NB4 (cell line): Measurements from ENCODE around the gene PRRC2B.
"Not testable (repeated sequence)": the region's sequence is repeated elsewhere in the genome, so short reads cannot be mapped to it uniquely, and the experiment has no call there.

Source experiments
- DNase-seq: peaks from one replicate; pipeline ENCODE4 v3.0.0; 2010; ENCODE audit warnings: low read depth
- H3K4me3 ChIP-seq: one replicate; pipeline ENCODE4 v1.5.1; 2011; ENCODE audit warnings: mild to moderate bottlenecking, low read depth, low read length, moderate library complexity
- CTCF ChIP-seq: IDR thresholded peaks from one replicate; pipeline ENCODE4 v1.5.1; 2012; ENCODE audit warnings: low read depth, low read length
- MAX ChIP-seq: IDR thresholded peaks from 2 replicates; pipeline ENCODE4 v1.6.1; 2011; ENCODE audit warnings: low read depth, low read length
- MYC ChIP-seq: IDR thresholded peaks from 2 replicates; pipeline ENCODE4 v1.6.1; 2011; ENCODE audit warnings: low read depth, low read length
- POLR2A ChIP-seq: IDR thresholded peaks from 2 replicates; pipeline ENCODE4 v1.6.1; 2011; ENCODE audit warnings: mild to moderate bottlenecking; ENCODE audit not compliant: insufficient read length; ENCODE audit errors: extremely low read depth

PRRC2B gene

GRCh38 chr9:131464354-131465000 is 70.6 kb downstream of the PRRC2B start:
- peak; percentile 24 for DNase-seq
- no peak overlapping the region for H3K4me3 ChIP-seq
- no peak for TF ChIP-seq MAX
- no peak for TF ChIP-seq CTCF
- TF ChIP-seq MYC, result no peak
- no peak for TF ChIP-seq POLR2A

- no peak for DNase-seq
- no peak overlapping the region for H3K4me3 ChIP-seq
- no peak for TF ChIP-seq MYC
- TF ChIP-seq CTCF, result no peak
- TF ChIP-seq MAX, result no peak
- TF ChIP-seq POLR2A, result no peak
Observed at GRCh38 chr9:131465401-131465800, 71.5 kb downstream of the PRRC2B start.

- no peak for DNase-seq
- no peak for TF ChIP-seq MAX
- no peak for TF ChIP-seq CTCF
- no peak for TF ChIP-seq POLR2A
- no peak for TF ChIP-seq MYC
- no peak overlapping the region for H3K4me3 ChIP-seq
Observed at GRCh38 chr9:131467214-131467935, 73.5 kb downstream of the PRRC2B start.

GRCh38 chr9:131468031-131468430 is 74.1 kb downstream of the PRRC2B start:
- no peak for DNase-seq
- no peak for TF ChIP-seq CTCF
- no peak for TF ChIP-seq POLR2A
- no peak for TF ChIP-seq MAX
- TF ChIP-seq MYC, result no peak
- H3K4me3 ChIP-seq, result no peak overlapping the region

- no peak for TF ChIP-seq POLR2A
- DNase-seq, result no peak
- no peak overlapping the region for H3K4me3 ChIP-seq
Observed at GRCh38 chr9:131469356-131469755, 75.5 kb downstream of the PRRC2B start.

- H3K4me3 ChIP-seq, result no peak overlapping the region
- no peak for DNase-seq
- TF ChIP-seq MAX (no peak), MYC (no peak)
Observed at GRCh38 chr9:131469951-131470350, 76.1 kb downstream of the PRRC2B start.

- TF ChIP-seq POLR2A (no peak), MYC (no peak), CTCF (no peak), MAX (no peak)
- DNase-seq, result no peak
- no peak overlapping the region for H3K4me3 ChIP-seq
Observed at GRCh38 chr9:131470581-131470991, 76.7 kb downstream of the PRRC2B start.

- DNase-seq, H3K4me3 ChIP-seq: not testable (repeated sequence)
Observed at GRCh38 chr9:131472085-131472484, 78.2 kb downstream of the PRRC2B start.
